HG03139 (cell line): Measurements from ENCODE around the gene LPCAT1.
"Not testable (repeated sequence)": the region's sequence is repeated elsewhere in the genome, so short reads cannot be mapped to it uniquely, and the experiment has no call there.

ENCODE experiments used
- ATAC-seq: cut with Tn5 transposase; IDR thresholded peaks from one replicate; pipeline ENCODE4 v1.9.1; 2021; ENCODE audit not compliant: unreplicated experiment

Gene LPCAT1

GRCh38 chr5:1481266-1481958 lies 42.3 kb downstream of the LPCAT1 start:
- no peak for ATAC-seq

DNA sequence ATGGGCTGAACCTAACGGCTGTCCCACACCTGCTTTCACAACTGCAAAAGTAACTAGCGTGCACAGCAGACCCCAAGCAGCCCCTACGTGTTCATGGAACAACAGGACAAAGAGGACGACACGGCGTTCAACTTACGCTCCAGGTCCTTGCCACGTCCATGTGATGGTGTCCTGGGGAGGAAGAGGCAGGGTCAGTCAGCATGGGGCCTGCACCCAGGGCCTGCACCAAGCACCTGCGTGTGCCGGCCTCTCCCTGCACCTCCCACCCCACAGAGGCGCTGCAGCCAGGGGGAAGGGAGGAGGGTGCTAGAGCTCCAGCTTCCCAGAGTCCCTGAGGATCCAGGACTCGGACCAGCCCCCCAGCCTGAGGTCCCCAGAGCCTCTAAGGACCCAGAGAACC lies 43.0 kb downstream of the LPCAT1 start:
- no peak for ATAC-seq

DNA sequence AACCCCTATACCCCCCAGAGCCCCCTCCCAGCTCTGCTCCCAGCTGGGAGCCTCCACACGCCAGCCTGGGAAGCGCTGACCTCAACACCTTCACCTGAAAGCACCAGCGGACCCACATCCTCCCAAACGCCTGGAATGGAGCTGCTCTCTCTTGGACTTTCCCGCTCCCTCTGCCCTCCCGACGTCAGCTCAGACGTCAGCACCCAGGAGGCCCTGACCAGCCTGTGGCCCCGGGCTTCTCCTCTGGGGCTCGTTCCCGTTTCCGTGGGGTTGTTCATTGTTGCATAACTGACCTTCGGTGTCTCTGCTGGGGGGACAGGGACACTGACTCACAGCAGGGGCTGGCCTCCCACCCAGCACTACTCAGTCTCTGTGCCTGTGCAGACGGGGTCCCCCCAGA lies 43.5 kb downstream of the LPCAT1 start:
- ATAC-seq: no peak

DNA sequence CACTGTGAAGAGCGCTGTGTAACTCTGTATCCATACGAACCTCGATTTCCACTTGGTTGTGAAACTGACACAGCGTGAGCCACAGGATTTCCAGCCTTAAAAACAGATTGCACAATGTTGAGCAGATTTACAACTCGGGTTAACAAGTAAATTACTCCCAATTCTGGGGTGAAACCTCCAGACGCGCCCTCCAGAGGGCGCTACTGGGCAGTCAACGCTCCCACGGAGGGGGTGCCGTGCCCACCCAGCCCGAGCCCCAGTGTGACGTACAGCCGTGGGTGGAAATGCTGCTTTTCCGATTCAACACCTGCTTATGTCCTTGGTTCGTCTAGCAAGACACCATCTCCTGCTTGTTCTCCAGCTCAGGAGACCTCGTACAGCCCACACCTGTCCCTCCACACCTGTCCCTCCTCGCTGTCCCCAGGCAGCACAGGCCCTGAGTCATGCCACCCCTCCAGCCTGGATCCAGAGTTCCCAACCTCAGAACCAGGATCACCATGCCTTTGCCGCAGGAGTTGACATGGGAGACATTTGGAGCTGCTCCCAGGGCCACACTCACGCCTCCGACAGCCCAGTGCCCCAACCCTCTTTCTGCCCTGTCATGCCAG lies 44.1 kb downstream of the LPCAT1 start:
- ATAC-seq: no peak

DNA sequence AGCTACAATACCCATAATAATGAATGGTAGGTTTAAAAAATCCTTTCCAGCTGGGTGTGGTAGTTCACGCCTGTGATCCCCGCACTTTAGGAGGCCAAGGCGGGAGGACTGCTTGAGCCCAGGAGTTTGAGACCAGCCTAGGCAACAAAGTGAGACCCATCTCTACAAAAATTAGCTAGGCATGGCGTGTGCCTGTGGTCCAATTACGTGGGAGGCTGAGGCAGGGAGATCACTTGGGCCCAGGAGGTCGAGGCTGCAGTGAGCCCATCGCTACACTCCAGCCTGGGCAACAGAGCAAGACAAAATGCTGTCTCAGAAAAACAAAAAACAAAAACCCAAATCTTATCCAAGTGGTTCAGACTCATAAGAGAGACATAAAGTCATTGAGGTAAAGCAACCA lies 44.7 kb downstream of the LPCAT1 start:
- ATAC-seq: no peak

GRCh38 chr5:1478271-1479035 lies 45.3 kb downstream of the LPCAT1 start:
- ATAC-seq: no peak

DNA sequence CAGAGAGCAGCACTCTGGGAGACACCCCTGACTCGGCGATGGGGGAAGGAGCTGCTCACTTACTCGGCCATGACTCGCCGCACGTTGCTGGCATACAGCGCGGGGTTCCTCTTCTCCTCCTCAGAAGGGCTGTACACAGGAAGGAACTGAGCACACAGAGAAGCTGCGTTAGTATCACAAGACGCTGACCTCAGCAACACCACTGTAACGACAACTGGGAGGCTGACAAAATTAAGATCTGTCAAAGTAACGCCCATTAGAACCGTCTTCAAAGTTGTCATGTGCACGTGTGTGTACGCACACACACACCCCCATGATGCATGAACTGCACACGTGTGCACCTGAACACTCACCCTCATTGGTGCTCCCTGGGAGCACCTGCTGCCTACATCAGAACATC lies 46.4 kb downstream of the LPCAT1 start:
- no peak for ATAC-seq

GRCh38 chr5:1476967-1477310 lies 46.8 kb downstream of the LPCAT1 start:
- ATAC-seq: no peak

GRCh38 chr5:1476181-1476966 lies 47.4 kb downstream of the LPCAT1 start:
- ATAC-seq: no peak

GRCh38 chr5:1475544-1475900 lies 48.2 kb downstream of the LPCAT1 start:
- ATAC-seq: not testable (repeated sequence)

DNA sequence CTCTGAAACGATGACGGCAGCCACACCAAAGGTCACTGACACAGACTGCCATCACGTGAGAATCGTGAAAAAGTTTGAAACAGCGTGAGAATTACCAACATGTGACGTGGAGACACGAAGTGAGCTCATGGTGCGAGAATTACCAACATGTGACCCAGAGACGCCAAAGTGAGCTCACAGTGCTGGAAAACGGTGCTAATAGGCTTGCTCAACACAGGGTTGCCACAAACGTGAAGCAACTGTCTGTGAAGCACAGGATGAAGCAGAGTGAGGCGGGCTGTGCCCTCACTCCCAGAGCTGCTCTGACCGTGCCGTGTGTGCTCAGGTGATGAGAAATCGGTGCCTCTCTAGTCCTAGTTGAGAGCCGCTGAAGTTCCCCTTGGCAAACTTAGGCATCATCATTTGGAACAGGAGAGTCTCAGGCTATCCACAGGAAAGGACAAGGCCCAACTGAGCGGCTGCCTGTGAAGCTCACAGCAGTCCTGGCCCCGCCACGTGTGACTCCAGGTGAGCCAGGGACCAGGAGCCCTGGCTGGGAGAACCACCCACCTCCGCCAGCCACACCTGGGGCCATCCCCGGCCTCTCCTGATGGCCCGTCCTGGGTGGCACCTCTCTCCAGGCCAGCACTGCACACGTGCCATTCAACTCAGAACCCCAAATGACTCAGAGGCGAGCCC lies 48.8 kb downstream of the LPCAT1 start:
- no peak for ATAC-seq

GRCh38 chr5:1474183-1474839 lies 49.4 kb downstream of the LPCAT1 start:
- no peak for ATAC-seq

DNA sequence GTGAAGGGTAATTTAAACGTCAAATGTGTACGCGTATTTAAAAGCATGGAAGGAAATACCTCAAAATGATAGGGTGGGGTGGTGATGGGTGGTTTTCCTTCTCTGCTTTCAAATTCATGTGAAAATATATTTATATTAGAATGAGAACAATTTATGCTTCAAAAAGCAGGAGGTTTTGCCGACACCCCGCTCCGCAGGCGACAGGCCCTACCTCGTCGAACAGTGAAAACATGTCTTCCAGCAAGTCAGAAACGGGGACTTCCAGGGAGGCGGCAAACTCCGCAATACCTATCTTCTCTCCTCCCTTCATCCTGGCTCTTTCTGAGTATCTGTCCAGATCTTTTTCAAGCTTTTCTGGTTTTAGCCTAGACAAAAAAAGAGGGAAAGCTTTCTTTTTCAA lies 50.0 kb downstream of the LPCAT1 start:
- ATAC-seq: no peak

DNA sequence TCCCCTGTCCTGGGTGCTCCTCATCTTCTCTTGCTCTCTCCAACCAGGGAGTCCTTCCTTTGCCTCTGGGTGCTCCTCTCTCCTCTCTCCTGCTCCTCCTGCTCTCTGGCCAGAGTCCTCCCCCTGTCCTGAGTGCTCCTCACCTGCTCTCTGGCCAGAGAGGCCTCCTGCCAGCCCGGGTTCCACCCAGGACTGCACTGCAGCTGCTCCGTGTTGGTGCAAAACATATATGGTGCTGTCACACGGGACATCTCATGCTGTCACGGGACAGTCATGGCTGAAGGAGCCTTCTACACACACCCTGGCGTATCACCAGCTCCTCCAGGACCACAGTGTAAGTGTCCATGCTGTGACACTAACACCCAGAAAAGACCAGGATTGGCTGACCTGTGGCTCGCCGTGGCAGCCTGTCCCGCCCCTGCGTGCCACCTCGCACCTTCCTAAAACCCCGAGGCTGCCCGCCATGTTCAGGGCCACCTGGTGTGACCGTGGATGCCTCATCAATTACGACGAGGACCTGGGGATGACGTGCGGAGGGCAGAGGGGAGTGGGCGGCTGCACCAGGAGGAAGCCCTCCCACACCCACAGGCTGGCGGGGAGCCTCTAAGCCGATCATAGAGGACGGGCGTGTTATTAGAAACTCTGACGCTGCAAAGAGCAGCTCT lies 50.7 kb downstream of the LPCAT1 start:
- no peak for ATAC-seq

GRCh38 chr5:1471997-1472963 lies 51.5 kb downstream of the LPCAT1 start:
- ATAC-seq: no peak

DNA sequence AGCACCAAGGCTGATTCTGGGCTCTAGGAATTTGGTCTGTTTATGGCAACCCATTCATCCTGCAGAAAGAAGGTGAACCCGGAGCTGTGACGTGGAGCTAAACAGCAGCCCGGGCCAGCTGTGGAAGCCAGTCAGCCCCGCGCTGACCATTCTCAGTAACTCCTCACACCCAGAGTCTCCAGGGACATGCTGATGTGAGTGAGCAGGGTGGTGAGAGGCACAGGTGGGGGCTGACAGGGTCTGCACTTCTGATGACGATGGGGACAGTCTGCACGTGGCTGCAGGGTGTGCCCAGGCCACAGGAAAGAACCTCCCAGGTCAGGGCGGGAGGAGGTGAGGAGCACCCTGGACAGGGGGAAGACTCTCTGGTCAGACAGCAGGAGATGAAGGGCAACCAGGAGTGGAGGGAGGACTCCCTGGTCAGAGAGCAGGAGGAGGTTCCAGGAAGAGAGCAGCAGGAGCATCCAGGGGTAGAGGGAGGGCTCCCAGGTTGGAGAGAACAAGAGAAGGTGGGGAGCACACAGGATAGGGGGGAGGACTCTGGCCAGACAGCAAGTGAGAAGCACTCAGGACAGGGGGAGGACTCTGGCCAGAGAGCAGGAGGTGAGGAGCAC lies 52.4 kb downstream of the LPCAT1 start:
- no peak for ATAC-seq

- ATAC-seq: no peak
Measured at GRCh38 chr5:1470762-1471211, 53.0 kb downstream of the LPCAT1 start.
